OCI-LY1 (cell line): Measurements from ENCODE around the gene MED13L.

Source experiments
- H2AFZ ChIP-seq: fragments of 200-600 bp; sonication (generic), shearing (Covaris generic); 2 replicates; pipeline ENCODE4 v1.6.0; 2014; ENCODE audit warnings: antibody characterized with exemption, mild to moderate bottlenecking, low read length
- H3F3A ChIP-seq: fragments of 200-600 bp; sonication (generic), shearing (Covaris generic); 2 replicates; pipeline ENCODE4 v1.6.0; 2014; ENCODE audit warnings: mild to moderate bottlenecking, antibody characterized with exemption, low read length, moderate library complexity; ENCODE audit not compliant: insufficient read depth
- H3K27ac ChIP-seq: fragments of 200-600 bp; sonication (generic); 2 replicates; pipeline ENCODE4 v1.5.1; 2014; ENCODE audit warnings: low read length, mixed run types, mild to moderate bottlenecking, low read depth; ENCODE audit not compliant: poor library complexity, severe bottlenecking
- H3K27me3 ChIP-seq: fragments of 200-600 bp; sonication (generic); 2 replicates; pipeline ENCODE4 v1.6.0; 2014; ENCODE audit warnings: antibody characterized with exemption, mild to moderate bottlenecking, low read length, moderate library complexity; ENCODE audit not compliant: insufficient read depth
- H3K36me3 ChIP-seq: fragments of 200-600 bp; sonication (generic); 2 replicates; pipeline ENCODE4 v1.6.1; 2014; ENCODE audit warnings: mild to moderate bottlenecking, antibody characterized with exemption, low read length, moderate library complexity, mixed read lengths; ENCODE audit not compliant: insufficient read depth
- H3K4me1 ChIP-seq: fragments of 200-600 bp; sonication (generic); 2 replicates; pipeline ENCODE4 v1.5.1; 2014; ENCODE audit warnings: mild to moderate bottlenecking, low read length, moderate library complexity; ENCODE audit not compliant: insufficient read depth, severe bottlenecking
- H3K4me2 ChIP-seq: fragments of 200-600 bp; sonication (generic), shearing (Covaris generic); 2 replicates; pipeline ENCODE4 v1.6.1; 2014; ENCODE audit warnings: low read length
- H3K4me3 ChIP-seq: fragments of 200-600 bp; sonication (generic); 2 replicates; pipeline ENCODE4 v1.5.1; 2014; ENCODE audit warnings: low read length, low read depth, mild to moderate bottlenecking, mixed read lengths; ENCODE audit not compliant: poor library complexity, severe bottlenecking
- H3K79me2 ChIP-seq: fragments of 200-600 bp; shearing (Covaris generic); 2 replicates; pipeline ENCODE4 v1.6.1; 2016; ENCODE audit warnings: mixed run types, low read length, mixed read lengths; ENCODE audit not compliant: insufficient read depth
- H3K9ac ChIP-seq: fragments of 200-600 bp; sonication (generic), shearing (Covaris generic); 2 replicates; pipeline ENCODE4 v1.6.1; 2014; ENCODE audit warnings: mild to moderate bottlenecking, low read length, mixed read lengths
- H3K9me2 ChIP-seq: fragments of 200-600 bp; sonication (generic), shearing (Covaris generic); 2 replicates; pipeline ENCODE4 v1.6.1; 2014; ENCODE audit warnings: low read depth, mild to moderate bottlenecking, low read length, mixed read lengths
- H3K9me3 ChIP-seq: fragments of 200-600 bp; shearing (Covaris generic); 2 replicates; pipeline ENCODE4 v1.6.1; 2014; ENCODE audit warnings: low read length, mixed read lengths
- H4K20me1 ChIP-seq: fragments of 200-600 bp; sonication (generic), shearing (Covaris generic); 2 replicates; pipeline ENCODE4 v1.6.0; 2016; ENCODE audit warnings: mild to moderate bottlenecking, low read length; ENCODE audit not compliant: insufficient read depth
- CTCF ChIP-seq: fragments of 200-600 bp; sonication (generic), shearing (Covaris generic); IDR thresholded peaks from 2 replicates; pipeline ENCODE4 v1.5.1; 2017; ENCODE audit warnings: mild to moderate bottlenecking, antibody characterized with exemption, low read length, moderate library complexity, mixed read lengths
- EZH2 ChIP-seq: fragments of 200-600 bp; sonication (generic), shearing (Covaris generic); IDR thresholded peaks from 2 replicates; pipeline ENCODE4 v1.8.0; 2017; ENCODE audit warnings: borderline replicate concordance, mixed run types, mild to moderate bottlenecking, antibody characterized with exemption, low read length, moderate library complexity, mixed read lengths

MED13L gene

GRCh38 chr12:116227811-116228210 is 49.7 kb downstream of the MED13L start:
- Histone ChIP-seq H3K9me3 (no peaks in the 10 kb centered on the region), H3K9ac (no peak overlapping the region), H3K27me3 (no peaks in the 10 kb centered on the region), H3K4me3 (no peak overlapping the region), H3K4me2 (no peak overlapping the region), H2AFZ (no peak overlapping the region), H4K20me1 (no peaks in the 10 kb centered on the region), H3K36me3 (no peaks in the 10 kb centered on the region), H3K79me2 (0 out of 2 replicates have a peak, but pooled peaks cover 3% of the 10 kb centered on the region), H3K4me1 (no peaks in the 10 kb centered on the region), H3K9me2 (no peaks in the 10 kb centered on the region), H3F3A (no peaks in the 10 kb centered on the region), H3K27ac (no peak overlapping the region)
- TF ChIP-seq CTCF (no peak), EZH2 (no peak)

GRCh38 chr12:116226026-116226425 is 51.5 kb downstream of the MED13L start:
- Histone ChIP-seq H3K9me2 (no peaks in the 10 kb centered on the region), H3F3A (no peaks in the 10 kb centered on the region), H2AFZ (no peak overlapping the region), H3K4me2 (no peak overlapping the region), H4K20me1 (no peaks in the 10 kb centered on the region), H3K27me3 (no peaks in the 10 kb centered on the region), H3K4me1 (no peaks in the 10 kb centered on the region), H3K9ac (no peak overlapping the region), H3K9me3 (no peaks in the 10 kb centered on the region), H3K4me3 (no peak overlapping the region), H3K79me2 (0 out of 2 replicates have a peak, but pooled peaks cover 3% of the 10 kb centered on the region), H3K36me3 (no peaks in the 10 kb centered on the region), H3K27ac (no peak overlapping the region)
- no peak for TF ChIP-seq CTCF

DNA sequence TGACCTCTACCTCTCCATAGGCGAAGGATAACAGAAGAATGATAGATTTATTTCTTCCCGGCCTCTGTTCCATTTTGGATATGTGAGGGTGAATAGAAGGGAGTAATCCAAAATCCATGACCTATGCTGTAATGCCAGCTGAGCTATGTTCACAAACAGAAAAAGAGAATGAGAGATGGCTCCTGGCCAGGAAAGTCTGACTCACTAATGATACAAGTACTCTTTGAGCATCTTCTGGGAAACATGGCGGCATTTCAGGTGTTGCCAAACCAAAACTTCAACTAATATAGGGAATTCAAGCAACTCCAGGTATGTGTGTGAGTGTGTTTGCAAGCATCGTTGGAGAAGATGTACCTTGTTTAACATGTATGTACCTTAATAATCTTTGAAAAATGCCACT is 55.1 kb downstream of the MED13L start:
- H3K27ac ChIP-seq, result no peak overlapping the region
- H4K20me1 ChIP-seq, result no peaks in the 10 kb centered on the region
- no peaks in the 10 kb centered on the region for H3K9me2 ChIP-seq
- H3K36me3 ChIP-seq, result no peaks in the 10 kb centered on the region
- no peak overlapping the region for H3K4me2 ChIP-seq
- H3K9me3 ChIP-seq, result no peaks in the 10 kb centered on the region
- H3F3A ChIP-seq, result no peaks in the 10 kb centered on the region
- H3K79me2 ChIP-seq, result no peaks in the 10 kb centered on the region
- H3K4me3 ChIP-seq, result no peak overlapping the region
- no peaks in the 10 kb centered on the region for H3K27me3 ChIP-seq
- H2AFZ ChIP-seq, result no peak overlapping the region
- TF ChIP-seq EZH2, result no peak
- TF ChIP-seq CTCF, result no peak
- no peaks in the 10 kb centered on the region for H3K4me1 ChIP-seq
- no peak overlapping the region for H3K9ac ChIP-seq
